ENCODE results near the gene RHOT2. TPM values are rescaled to one million over a fixed set of nuclear protein-coding genes. Genes with fewer than 3 reads are reported as not detected.
"Not testable (repeated sequence)": the region's sequence is repeated elsewhere in the genome, so short reads cannot be mapped to it uniquely, and the experiment has no call there.

Gene RHOT2
- total RNA-seq, 1 donor from 2014 or later = 78.9 TPM

GRCh38 chr16:680967-681745 is 13.2 kb downstream of the RHOT2 start:
- no peak for DNase-seq (ENCODE audit: extremely low read depth, low read depth, low spot score)

GRCh38 chr16:681746-682427 is 14.0 kb downstream of the RHOT2 start:
- DNase-seq (ENCODE audit: extremely low read depth, low read depth, low spot score) = no peak

- DNase-seq (ENCODE audit: extremely low read depth, low read depth, low spot score) = no peak
Measured at GRCh38 chr16:682493-683395, 14.8 kb downstream of the RHOT2 start.

- DNase-seq (ENCODE audit: extremely low read depth, low read depth, low spot score) = no peak
Measured at GRCh38 chr16:683396-684070, 15.6 kb downstream of the RHOT2 start.

- DNase-seq (ENCODE audit: extremely low read depth, low read depth, low spot score) = no peak
Measured at GRCh38 chr16:684071-684794, 16.3 kb downstream of the RHOT2 start, which contains the start of gene JMJD8. Gene JMJD8 (minus strand): TSS chr16:684334. CDS start chr16:684319, 15 bp downstream.

GRCh38 chr16:684961-685696 is 17.2 kb downstream of the RHOT2 start:
- no peak for DNase-seq (ENCODE audit: extremely low read depth, low read depth, low spot score)

GRCh38 chr16:685967-686366 is 18.0 kb downstream of the RHOT2 start:
- DNase-seq (ENCODE audit: extremely low read depth, low read depth, low spot score) = no peak

- DNase-seq (ENCODE audit: extremely low read depth, low read depth, low spot score) = no peak
Measured at GRCh38 chr16:686459-687260, 18.7 kb downstream of the RHOT2 start.

GRCh38 chr16:687499-687898 is 19.6 kb downstream of the RHOT2 start:
- no peak for DNase-seq (ENCODE audit: extremely low read depth, low read depth, low spot score)

- DNase-seq (ENCODE audit: extremely low read depth, low read depth, low spot score) = no peak
Measured at GRCh38 chr16:689175-689897, 21.4 kb downstream of the RHOT2 start.

GRCh38 chr16:691242-691641 is 23.3 kb downstream of the RHOT2 start:
- not testable (repeated sequence) for DNase-seq (ENCODE audit: extremely low read depth, low read depth, low spot score)

- DNase-seq (ENCODE audit: extremely low read depth, low read depth, low spot score) = no peak
Measured at GRCh38 chr16:692356-693108, 24.6 kb downstream of the RHOT2 start.

- no peak for DNase-seq (ENCODE audit: extremely low read depth, low read depth, low spot score)
Measured at GRCh38 chr16:693364-693763, 25.4 kb downstream of the RHOT2 start.

- DNase-seq (ENCODE audit: extremely low read depth, low read depth, low spot score) = no peak
Measured at GRCh38 chr16:693766-694165, 25.8 kb downstream of the RHOT2 start.

- no peak for DNase-seq (ENCODE audit: extremely low read depth, low read depth, low spot score)
Measured at GRCh38 chr16:694187-694862, 26.4 kb downstream of the RHOT2 start.

- no peak for DNase-seq (ENCODE audit: extremely low read depth, low read depth, low spot score)
Measured at GRCh38 chr16:694863-695354, 27.0 kb downstream of the RHOT2 start.

All from glomerular endothelial cell (primary cell).